HFF-Myc (cell line): ENCODE measurements around the gene RPL29.
"Not testable (repeated sequence)": the region's sequence is repeated elsewhere in the genome, so short reads cannot be mapped to it uniquely, and the experiment has no call there.

ENCODE experiments used
- DNase-seq: peaks from one replicate; pipeline ENCODE4 v3.0.0-alpha.2; 2011; ENCODE audit warnings: low read depth; ENCODE audit errors: extremely low read depth
- H3K4me3 ChIP-seq: replicated peaks from 2 replicates; pipeline ENCODE4 v1.5.1; 2011; ENCODE audit warnings: low read depth, mild to moderate bottlenecking, control low read depth, low read length
- TF ChIP-seq, protein P1 (sequence below): IDR thresholded peaks from 2 replicates; pipeline ENCODE4 v1.5.1; 2012; ENCODE audit warnings: mild to moderate bottlenecking, low read depth, low read length, control low read depth; ENCODE audit errors: missing control alignments

The RPL29 gene

DNA sequence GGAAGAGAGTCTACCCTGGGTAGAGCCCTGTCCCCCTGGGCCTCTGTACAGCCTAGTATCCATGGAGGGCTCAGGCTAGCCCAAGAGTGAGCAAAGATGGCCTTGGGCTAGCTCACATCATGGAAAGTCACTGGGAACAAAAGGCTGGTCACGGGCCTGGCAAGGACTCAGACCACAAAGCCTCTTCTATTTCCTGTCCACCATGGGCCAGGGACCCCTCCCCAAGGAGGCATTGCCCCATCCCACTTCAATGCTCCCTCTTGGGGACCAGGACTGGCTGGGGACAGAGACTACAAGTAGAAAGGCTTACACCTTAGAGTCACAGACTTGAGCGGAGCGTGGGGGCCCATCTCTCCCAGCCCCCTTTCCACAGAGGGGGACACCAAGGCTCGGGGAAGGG, 43.7 kb upstream of the RPL29 start:
- no peak overlapping the region for H3K4me3 ChIP-seq
- DNase-seq = no peak
- TF ChIP-seq, protein P1, sequence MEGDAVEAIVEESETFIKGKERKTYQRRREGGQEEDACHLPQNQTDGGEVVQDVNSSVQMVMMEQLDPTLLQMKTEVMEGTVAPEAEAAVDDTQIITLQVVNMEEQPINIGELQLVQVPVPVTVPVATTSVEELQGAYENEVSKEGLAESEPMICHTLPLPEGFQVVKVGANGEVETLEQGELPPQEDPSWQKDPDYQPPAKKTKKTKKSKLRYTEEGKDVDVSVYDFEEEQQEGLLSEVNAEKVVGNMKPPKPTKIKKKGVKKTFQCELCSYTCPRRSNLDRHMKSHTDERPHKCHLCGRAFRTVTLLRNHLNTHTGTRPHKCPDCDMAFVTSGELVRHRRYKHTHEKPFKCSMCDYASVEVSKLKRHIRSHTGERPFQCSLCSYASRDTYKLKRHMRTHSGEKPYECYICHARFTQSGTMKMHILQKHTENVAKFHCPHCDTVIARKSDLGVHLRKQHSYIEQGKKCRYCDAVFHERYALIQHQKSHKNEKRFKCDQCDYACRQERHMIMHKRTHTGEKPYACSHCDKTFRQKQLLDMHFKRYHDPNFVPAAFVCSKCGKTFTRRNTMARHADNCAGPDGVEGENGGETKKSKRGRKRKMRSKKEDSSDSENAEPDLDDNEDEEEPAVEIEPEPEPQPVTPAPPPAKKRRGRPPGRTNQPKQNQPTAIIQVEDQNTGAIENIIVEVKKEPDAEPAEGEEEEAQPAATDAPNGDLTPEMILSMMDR = no peak

DNA sequence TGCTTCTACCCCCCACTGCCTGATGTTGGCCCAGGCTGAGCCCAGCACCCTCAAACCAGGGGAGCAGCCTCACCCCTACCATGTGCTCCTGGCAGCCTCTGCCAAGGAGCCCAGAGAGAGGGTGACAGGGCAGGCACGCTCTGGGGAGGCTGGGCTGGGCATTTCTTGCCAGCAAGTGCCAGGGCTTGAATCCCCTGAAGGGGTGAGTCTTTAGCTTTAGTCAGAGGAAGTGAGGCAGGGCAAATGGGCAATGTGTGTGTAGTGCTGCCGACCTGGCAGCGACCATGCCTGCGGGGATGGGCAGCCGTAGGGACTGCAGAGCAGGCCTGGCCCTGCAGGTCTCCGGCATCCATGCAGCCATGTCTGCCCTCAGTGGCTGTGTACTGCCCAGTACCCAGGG, 42.5 kb upstream of the RPL29 start:
- TF ChIP-seq, protein P1 = no peak
- no peak overlapping the region for H3K4me3 ChIP-seq
- no peak for DNase-seq

DNA sequence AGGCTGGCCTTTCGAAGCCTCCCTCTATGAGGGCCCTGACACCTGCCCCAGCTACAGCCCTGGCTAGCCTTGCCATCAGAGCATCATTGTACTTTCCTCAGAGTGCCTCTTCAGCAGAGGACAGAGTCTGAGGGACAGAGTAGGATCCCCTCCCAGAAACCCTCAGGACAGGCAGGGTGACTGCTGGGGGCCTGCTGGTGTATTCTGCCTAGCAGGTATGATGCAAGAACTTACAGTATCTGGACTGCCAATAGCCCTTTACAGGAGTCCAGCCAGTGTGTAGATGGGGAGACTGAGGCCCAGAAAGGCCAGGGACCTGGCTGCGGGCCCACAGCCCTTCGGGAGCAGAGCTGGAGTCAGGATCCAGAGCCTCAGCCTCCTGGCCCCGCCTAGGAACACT, 41.6 kb upstream of the RPL29 start:
- DNase-seq = no peak
- TF ChIP-seq, protein P1 = no peak
- no peak overlapping the region for H3K4me3 ChIP-seq

DNA sequence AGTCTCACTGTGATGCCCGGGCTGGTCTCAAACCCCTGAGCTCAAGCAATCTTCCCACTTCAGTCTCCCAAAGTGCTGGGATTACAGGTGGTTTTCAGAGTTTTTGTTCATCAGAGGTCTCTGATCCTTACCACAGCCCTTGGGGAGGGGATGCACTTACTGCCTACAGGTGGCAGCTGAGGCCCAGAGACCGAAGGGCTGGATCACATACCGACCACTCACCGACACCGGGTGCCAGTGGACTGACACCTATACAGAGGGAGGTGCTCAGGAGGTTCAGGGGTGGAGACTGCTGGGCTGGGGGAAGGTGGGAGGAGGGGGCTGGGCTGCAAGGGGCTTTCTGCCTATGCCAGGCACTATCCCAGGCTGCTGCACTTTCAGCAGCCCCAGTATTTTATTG, 41.1 kb upstream of the RPL29 start:
- no peak overlapping the region for H3K4me3 ChIP-seq
- TF ChIP-seq, protein P1 = no peak
- no peak for DNase-seq

DNA sequence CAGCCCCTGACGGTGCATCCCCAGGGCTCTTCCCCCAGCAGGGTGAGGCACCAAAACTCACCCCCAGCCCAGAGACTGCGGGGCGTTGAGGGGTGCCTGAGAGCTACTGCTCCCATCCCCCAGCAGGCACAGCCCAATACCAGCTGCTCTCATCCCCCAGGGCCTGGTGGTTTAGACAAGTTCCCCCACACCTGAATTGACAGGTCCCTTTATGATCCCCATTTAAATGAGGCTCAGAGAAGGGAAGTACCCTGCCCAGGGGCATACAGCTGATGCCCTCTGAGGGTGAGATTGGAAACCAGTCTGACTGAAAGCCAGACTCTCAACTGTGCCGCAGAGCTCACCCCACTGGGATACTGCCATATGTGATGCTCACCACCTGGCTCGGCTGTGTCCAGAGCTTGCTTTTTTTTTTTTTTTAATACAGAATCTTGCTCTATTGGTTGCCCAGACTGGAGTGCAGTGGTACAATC, 40.6 kb upstream of the RPL29 start:
- TF ChIP-seq, protein P1 = no peak
- no peak for DNase-seq
- no peak overlapping the region for H3K4me3 ChIP-seq

DNA sequence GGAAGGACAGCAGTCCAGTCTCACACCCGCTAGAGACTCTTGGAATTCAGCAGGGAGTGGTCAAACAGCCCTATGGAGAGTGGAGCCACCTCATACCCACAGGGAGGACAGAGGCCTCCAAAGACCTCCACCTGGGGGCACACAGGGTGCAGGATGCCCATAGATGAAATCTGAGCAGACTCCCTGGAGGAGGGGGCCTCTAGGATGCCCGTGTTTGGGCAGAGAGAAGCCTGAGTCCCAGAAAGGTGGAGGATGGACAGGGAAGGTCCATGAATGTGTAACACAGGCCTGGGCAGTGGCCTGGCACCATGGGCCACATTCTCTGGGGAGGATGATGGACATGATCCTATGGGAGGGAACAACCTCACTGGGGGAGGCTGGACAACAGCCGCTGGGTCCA, 39.0 kb upstream of the RPL29 start:
- TF ChIP-seq, protein P1 = no peak
- DNase-seq = no peak
- no peak overlapping the region for H3K4me3 ChIP-seq

DNA sequence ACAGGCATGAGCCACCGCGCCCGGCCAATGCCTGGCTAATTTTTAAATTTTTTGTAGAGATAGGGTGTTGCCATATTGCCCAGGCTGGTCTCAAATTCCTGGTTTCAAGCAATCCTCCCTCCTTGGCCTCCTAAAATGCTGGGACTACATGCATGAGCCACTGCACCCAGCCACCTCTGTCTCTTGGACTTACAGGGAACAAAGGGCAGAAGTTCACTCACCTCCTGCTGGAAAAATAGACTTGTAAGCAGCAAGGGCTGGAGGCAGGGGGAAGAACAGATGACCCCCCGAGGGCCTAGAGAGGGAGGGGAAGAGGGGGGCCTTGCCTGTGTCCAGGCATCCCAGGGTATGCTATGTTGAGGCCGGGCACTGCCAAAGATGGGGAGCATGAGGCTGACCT, 38.5 kb upstream of the RPL29 start:
- TF ChIP-seq, protein P1 = no peak
- no peak for DNase-seq
- no peak overlapping the region for H3K4me3 ChIP-seq

DNA sequence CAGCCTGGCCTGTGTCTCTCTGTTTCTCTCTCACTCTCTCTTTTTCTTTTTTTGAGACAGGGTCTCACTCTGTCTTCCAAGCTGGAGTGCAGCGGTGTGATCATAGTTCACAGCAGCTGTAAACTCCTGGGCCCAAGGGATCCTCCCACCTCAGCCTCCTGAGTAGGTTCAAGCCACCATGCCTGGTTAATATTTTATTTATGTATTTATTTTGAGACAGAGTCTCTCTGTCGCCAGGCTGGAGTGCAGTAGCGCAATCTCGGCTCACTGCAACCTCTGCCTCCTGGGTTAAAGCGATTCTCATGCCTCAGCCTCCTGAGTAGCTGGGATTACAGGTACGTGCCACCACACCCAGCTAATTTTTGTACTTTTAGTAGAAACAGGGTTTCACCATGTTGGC, 38.1 kb upstream of the RPL29 start:
- not testable (repeated sequence) for DNase-seq, H3K4me3 ChIP-seq
